DND-41 (cell line): ENCODE data around the gene NBAS.

Experiments
- ATAC-seq: fragments of 200-7000 bp; cut with Tn5 transposase; 3 replicates; pipeline ENCODE4 v1.9.1; 2021; ENCODE audit warnings: low read depth; ENCODE audit not compliant: insufficient read depth
- DNase-seq: peaks from one replicate; pipeline ENCODE4 v3.0.0-alpha.2; 2020
- H2AFZ ChIP-seq: 2 replicates; pipeline ENCODE4 v1.6.0; 2012; ENCODE audit warnings: low read depth, low read length
- H3K27ac ChIP-seq: 2 replicates; pipeline ENCODE4 v1.5.1; 2012; ENCODE audit warnings: low read length, inconsistent platforms
- H3K27me3 ChIP-seq: fragments of 200-600 bp; sonication (generic); 2 replicates; pipeline ENCODE4 v1.6.0; 2012; ENCODE audit warnings: low read length, mild to moderate bottlenecking, inconsistent platforms; ENCODE audit not compliant: insufficient read depth, poor library complexity
- H3K36me3 ChIP-seq: 2 replicates; pipeline ENCODE4 v1.5.1; 2012; ENCODE audit warnings: low read length, inconsistent platforms; ENCODE audit not compliant: insufficient read depth
- H3K4me1 ChIP-seq: 2 replicates; pipeline ENCODE4 v1.5.1; 2012; ENCODE audit warnings: mild to moderate bottlenecking, low read length; ENCODE audit not compliant: insufficient read depth
- H3K4me2 ChIP-seq: 2 replicates; pipeline ENCODE4 v1.6.0; 2012; ENCODE audit warnings: mild to moderate bottlenecking, moderate library complexity, low read length, inconsistent platforms; ENCODE audit not compliant: insufficient read depth
- H3K4me3 ChIP-seq, 2 experiments: fragments of 200-600 bp in 1 of 2; shearing (Covaris generic) in 1 of 2; 2 replicates each; pipeline ENCODE4 v1.5.1; 2012 to 2016; ENCODE audit warnings: inconsistent platforms in 2 of 2, low read length in 2 of 2, mild to moderate bottlenecking in 2 of 2, low read depth in 1 of 2, moderate library complexity in 1 of 2
- H3K79me2 ChIP-seq: 2 replicates; pipeline ENCODE4 v1.6.0; 2012; ENCODE audit warnings: low read length, inconsistent platforms; ENCODE audit not compliant: insufficient read depth
- H3K9ac ChIP-seq: 2 replicates; pipeline ENCODE4 v1.6.0; 2012; ENCODE audit warnings: low read depth, mild to moderate bottlenecking, inconsistent platforms, low read length, moderate library complexity
- H3K9me3 ChIP-seq: 2 replicates; pipeline ENCODE4 v1.5.1; 2012; ENCODE audit warnings: low read length, moderate library complexity, mild to moderate bottlenecking, inconsistent platforms; ENCODE audit not compliant: insufficient read depth, severe bottlenecking
- H4K20me1 ChIP-seq: 2 replicates; pipeline ENCODE4 v1.6.0; 2012; ENCODE audit warnings: low read length; ENCODE audit not compliant: insufficient read depth
- EZH2 ChIP-seq: IDR thresholded peaks from 3 replicates; pipeline ENCODE4 v1.6.1; 2012; ENCODE audit warnings: borderline replicate concordance, low read depth, mild to moderate bottlenecking, moderate library complexity, low read length, inconsistent platforms; ENCODE audit not compliant: severe bottlenecking
- TF ChIP-seq, protein P1 (sequence below): IDR thresholded peaks from 2 replicates; pipeline ENCODE4 v1.5.1; 2012; ENCODE audit warnings: borderline replicate concordance, low read length, moderate library complexity, mild to moderate bottlenecking; ENCODE audit not compliant: poor library complexity, severe bottlenecking; ENCODE audit errors: extremely low read depth

NBAS gene

DNA sequence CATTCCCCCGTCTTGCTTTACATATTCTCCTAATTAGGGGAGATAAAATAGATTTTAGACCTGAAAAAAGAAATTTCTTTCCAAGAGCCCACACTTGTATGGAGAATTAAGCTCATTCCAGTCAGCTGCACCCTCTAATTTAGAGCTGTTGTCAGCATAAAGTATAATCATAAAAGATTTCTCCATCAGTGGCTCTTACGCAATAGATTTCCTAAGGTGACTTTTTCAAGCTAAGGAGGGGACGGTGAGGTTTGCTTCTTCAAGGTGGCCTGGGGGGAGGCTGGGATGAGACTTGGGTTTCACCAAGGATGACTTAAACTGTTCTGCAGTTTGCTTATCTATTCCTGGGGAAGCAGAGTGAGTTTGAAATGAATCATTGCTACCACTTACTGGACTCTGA, 426.2 kb downstream of the NBAS start:
- Histone ChIP-seq H3K36me3 (no peaks in the 10 kb centered on the region), H3K4me2 (no peak overlapping the region), H3K27ac (no peak overlapping the region), H3K9me3 (no peaks in the 10 kb centered on the region), H3K9ac (no peak overlapping the region), H3K4me3 (no peak overlapping the region), H3K4me1 (no peaks in the 10 kb centered on the region), H4K20me1 (no peaks in the 10 kb centered on the region), H2AFZ (no peak overlapping the region), H3K79me2 (no peaks in the 10 kb centered on the region), H3K27me3 (no peaks in the 10 kb centered on the region)
- TF ChIP-seq, protein P1, sequence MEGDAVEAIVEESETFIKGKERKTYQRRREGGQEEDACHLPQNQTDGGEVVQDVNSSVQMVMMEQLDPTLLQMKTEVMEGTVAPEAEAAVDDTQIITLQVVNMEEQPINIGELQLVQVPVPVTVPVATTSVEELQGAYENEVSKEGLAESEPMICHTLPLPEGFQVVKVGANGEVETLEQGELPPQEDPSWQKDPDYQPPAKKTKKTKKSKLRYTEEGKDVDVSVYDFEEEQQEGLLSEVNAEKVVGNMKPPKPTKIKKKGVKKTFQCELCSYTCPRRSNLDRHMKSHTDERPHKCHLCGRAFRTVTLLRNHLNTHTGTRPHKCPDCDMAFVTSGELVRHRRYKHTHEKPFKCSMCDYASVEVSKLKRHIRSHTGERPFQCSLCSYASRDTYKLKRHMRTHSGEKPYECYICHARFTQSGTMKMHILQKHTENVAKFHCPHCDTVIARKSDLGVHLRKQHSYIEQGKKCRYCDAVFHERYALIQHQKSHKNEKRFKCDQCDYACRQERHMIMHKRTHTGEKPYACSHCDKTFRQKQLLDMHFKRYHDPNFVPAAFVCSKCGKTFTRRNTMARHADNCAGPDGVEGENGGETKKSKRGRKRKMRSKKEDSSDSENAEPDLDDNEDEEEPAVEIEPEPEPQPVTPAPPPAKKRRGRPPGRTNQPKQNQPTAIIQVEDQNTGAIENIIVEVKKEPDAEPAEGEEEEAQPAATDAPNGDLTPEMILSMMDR, result no peak
- no peak for TF ChIP-seq EZH2
- ATAC-seq (no peak), DNase-seq (no peak)

GRCh38 chr2:15133461-15133860, 427.7 kb downstream of the NBAS start:
- Histone ChIP-seq H3K36me3 (no peaks in the 10 kb centered on the region), H3K4me2 (no peak overlapping the region)

GRCh38 chr2:15128846-15129245, 432.3 kb downstream of the NBAS start:
- Histone ChIP-seq H3K4me2 (no peak overlapping the region), H3K9ac (no peak overlapping the region), H3K27me3 (no peaks in the 10 kb centered on the region), H3K4me3 (no peak overlapping the region), H2AFZ (no peak overlapping the region), H3K27ac (no peak overlapping the region), H3K9me3 (no peaks in the 10 kb centered on the region), H3K4me1 (no peaks in the 10 kb centered on the region), H3K36me3 (no peaks in the 10 kb centered on the region), H4K20me1 (no peaks in the 10 kb centered on the region), H3K79me2 (no peaks in the 10 kb centered on the region)
- DNase-seq (no peak), ATAC-seq (no peak)
- TF ChIP-seq EZH2, result no peak
- TF ChIP-seq, protein P1, result no peak

More at GRCh38 chr2:15133461-15133860, 427.7 kb downstream of the NBAS start:
- Histone ChIP-seq H3K9me3 (no peaks in the 10 kb centered on the region), H3K27me3 (no peaks in the 10 kb centered on the region), H3K9ac (no peak overlapping the region), H3K27ac (no peak overlapping the region), H3K4me1 (no peaks in the 10 kb centered on the region), H4K20me1 (no peaks in the 10 kb centered on the region), H3K79me2 (no peaks in the 10 kb centered on the region), H3K4me3 (no peak overlapping the region), H2AFZ (no peak overlapping the region)
- no peak for ATAC-seq
- no peak for DNase-seq
- TF ChIP-seq EZH2, result no peak
- TF ChIP-seq, protein P1, result no peak

DNA sequence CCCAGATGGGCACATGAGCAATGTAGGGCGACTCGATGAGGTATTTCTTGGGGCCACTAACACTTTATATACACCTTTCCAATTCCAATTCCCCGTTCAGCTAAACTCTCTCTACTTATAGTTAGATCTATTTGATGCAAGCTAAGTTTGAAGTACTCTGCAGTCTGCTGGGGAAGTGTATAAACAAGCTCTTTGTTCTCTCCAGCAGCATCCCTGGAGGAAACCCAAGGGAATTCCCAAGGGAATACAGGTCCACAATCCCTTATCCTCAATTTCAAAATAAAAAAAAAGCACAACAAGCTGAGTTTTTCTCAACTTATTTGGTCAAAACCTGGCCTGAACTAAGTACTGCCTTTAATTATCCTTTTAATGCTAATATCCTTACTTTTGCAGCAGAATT, 433.3 kb downstream of the NBAS start:
- no peak overlapping the region for H3K4me3 ChIP-seq
- no peak overlapping the region for H3K9ac ChIP-seq
- H3K27me3 ChIP-seq, result no peaks in the 10 kb centered on the region
- TF ChIP-seq EZH2, result no peak
- no peaks in the 10 kb centered on the region for H3K36me3 ChIP-seq
- H2AFZ ChIP-seq, result no peak overlapping the region
- H3K4me1 ChIP-seq, result no peaks in the 10 kb centered on the region
- no peaks in the 10 kb centered on the region for H4K20me1 ChIP-seq
- H3K79me2 ChIP-seq, result no peaks in the 10 kb centered on the region
- no peak overlapping the region for H3K27ac ChIP-seq
- DNase-seq, result no peak
- no peak for ATAC-seq
- no peaks in the 10 kb centered on the region for H3K9me3 ChIP-seq
- no peak overlapping the region for H3K4me2 ChIP-seq
